PFSK-1 (cell line): ENCODE measurements around the gene TCF12.

Experiments
- FOXP2 ChIP-seq: optimal IDR thresholded peaks from 2 replicates; pipeline ENCODE3; 2011; ENCODE audit warnings: borderline replicate concordance, control low read depth, inconsistent platforms; ENCODE audit not compliant: insufficient read depth; ENCODE audit errors: extremely low read length, extremely low read depth
- POLR2AphosphoS5 ChIP-seq: IDR thresholded peaks from 2 replicates; pipeline ENCODE4 v1.6.1; 2012; ENCODE audit warnings: low read depth, mild to moderate bottlenecking, control low read depth, low read length, moderate library complexity
- REST ChIP-seq, 2 experiments: IDR thresholded peaks; 2 replicates each; pipeline versions ENCODE4 v1.6.1 to v1.8.0; 2011 to 2012; ENCODE audit warnings: low read depth in 2 of 2, low read length in 2 of 2, control low read depth in 1 of 2, inconsistent platforms in 1 of 2, mild to moderate bottlenecking in 1 of 2, moderate library complexity in 1 of 2; ENCODE audit not compliant: insufficient read depth in 1 of 2
- SIN3A ChIP-seq: IDR thresholded peaks from 2 replicates; pipeline ENCODE4 v1.6.1; 2012; ENCODE audit warnings: mild to moderate bottlenecking, low read length, moderate library complexity, borderline replicate concordance; ENCODE audit not compliant: insufficient read depth
- TAF1 ChIP-seq: IDR thresholded peaks from 2 replicates; pipeline ENCODE4 v1.6.1; 2012; ENCODE audit warnings: low read length, control low read depth, borderline replicate concordance; ENCODE audit not compliant: insufficient read depth

DNA sequence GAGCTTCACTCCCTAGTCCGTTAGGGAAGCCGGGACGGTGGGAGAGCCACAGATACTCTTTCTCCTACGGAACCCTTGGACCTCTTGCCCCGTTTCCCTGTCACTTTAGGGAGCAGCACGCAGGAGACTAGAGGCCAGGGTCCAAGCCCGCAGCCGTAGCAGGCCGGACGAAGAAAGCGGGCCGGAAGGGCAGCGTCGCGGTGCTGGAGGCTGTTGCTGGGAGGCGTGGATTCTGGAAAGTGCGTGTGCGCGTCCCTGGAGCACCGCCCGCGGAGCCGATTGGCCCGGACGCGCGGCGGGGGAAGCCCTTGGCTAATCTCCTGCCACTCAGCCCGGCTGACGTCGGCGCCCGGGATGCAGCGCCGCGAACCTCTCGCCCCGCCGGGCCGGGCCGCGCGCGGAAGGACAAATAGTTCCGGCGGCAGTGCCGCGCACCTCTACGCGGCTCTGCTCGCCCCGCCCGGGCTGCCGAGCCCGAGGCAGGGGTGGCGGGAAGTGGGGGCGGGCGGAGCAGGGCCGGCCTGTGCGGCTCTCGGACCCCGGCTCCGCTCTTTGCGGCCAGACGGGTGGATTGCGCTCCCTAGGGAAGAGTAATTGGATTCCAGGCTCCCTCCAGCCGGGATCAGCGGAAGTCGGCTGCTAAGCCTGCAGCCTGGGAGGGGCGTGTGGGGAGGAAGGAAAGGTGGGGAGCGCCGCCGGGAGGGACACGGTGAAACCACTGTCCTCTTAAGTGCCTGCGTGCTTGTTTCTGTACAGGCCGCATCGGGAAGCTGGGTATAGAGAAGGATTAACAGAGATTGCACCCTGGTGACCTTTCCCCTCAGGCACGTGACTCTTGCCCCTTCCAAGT is 31.3 kb upstream of the TCF12 start:
- TF ChIP-seq POLR2AphosphoS5 (peak; percentile 83), REST (IDR thresholded peaks at IDR 0.05; ENCODE audit: insufficient read depth in 1 of 2, low read depth in 2 of 2, low read length in 2 of 2) (peak in 1 of 2 experiments; percentile 46; a peak in 1 of 4 replicates), FOXP2 (peak; percentile 85), TAF1 (0 out of 2 replicates have a peak, but pooled peaks have one; percentile 63), SIN3A (0 out of 2 replicates have a peak, but pooled peaks have one; percentile 9)
